WERI-Rb-1 (cell line): ENCODE measurements around the gene CCDC82.

ENCODE experiments used
- DNase-seq: peaks from one replicate; pipeline ENCODE4 v3.0.0-alpha.2; 2020
- H3K27ac ChIP-seq: fragments of 250-450 bp; sonication (Bioruptor Pico); 2 replicates; pipeline ENCODE4 v1.5.1; 2020; ENCODE audit warnings: mild to moderate bottlenecking, moderate library complexity
- H3K27me3 ChIP-seq: fragments of 250-450 bp; sonication (Bioruptor Pico); 2 replicates; pipeline ENCODE4 v1.5.1; 2021; ENCODE audit warnings: mild to moderate bottlenecking, low read depth, moderate library complexity; ENCODE audit not compliant: insufficient read depth, severe bottlenecking
- H3K36me3 ChIP-seq: fragments of 250-450 bp; sonication (Bioruptor Pico); 2 replicates; pipeline ENCODE4 v1.5.1; 2020; ENCODE audit warnings: mild to moderate bottlenecking, moderate library complexity
- H3K4me3 ChIP-seq: 2 replicates; pipeline ENCODE4 v1.5.1; 2011; ENCODE audit warnings: low read depth, mild to moderate bottlenecking, control low read depth, low read length
- H3K9me3 ChIP-seq: fragments of 250-450 bp; sonication (Bioruptor Pico); 2 replicates; pipeline ENCODE4 v1.5.1; 2021; ENCODE audit warnings: mild to moderate bottlenecking, moderate library complexity; ENCODE audit not compliant: severe bottlenecking
- CTCF ChIP-seq: IDR thresholded peaks from 2 replicates; pipeline ENCODE4 v1.5.1; 2011; ENCODE audit warnings: low read depth, mild to moderate bottlenecking, control low read depth, inconsistent platforms, low read length

The CCDC82 gene

GRCh38 chr11:96313163-96313562, 76.5 kb downstream of the CCDC82 start:
- Histone ChIP-seq H3K4me3 (no peak overlapping the region), H3K36me3 (peaks cover 12% of the 10 kb centered on the region; the same call in 1 of the 2 replicates), H3K9me3 (no peaks in the 10 kb centered on the region), H3K27ac (no peak overlapping the region), H3K27me3 (no peaks in the 10 kb centered on the region)
- DNase-seq: no peak
- TF ChIP-seq CTCF: no peak

GRCh38 chr11:96311120-96311568, 78.6 kb downstream of the CCDC82 start:
- Histone ChIP-seq H3K27me3 (no peaks in the 10 kb centered on the region), H3K36me3 (peaks cover 4% of the 10 kb centered on the region; the same call in 1 of the 2 replicates), H3K4me3 (no peak overlapping the region), H3K9me3 (no peaks in the 10 kb centered on the region), H3K27ac (no peak overlapping the region)
- no peak for TF ChIP-seq CTCF
- no peak for DNase-seq

GRCh38 chr11:96310236-96310635, 79.5 kb downstream of the CCDC82 start:
- peaks cover 4% of the 10 kb centered on the region; the same call in 1 of the 2 replicates for H3K36me3 ChIP-seq
- DNase-seq: no peak
- H3K27ac ChIP-seq: no peak overlapping the region
- no peak for TF ChIP-seq CTCF
- no peaks in the 10 kb centered on the region for H3K9me3 ChIP-seq
- no peaks in the 10 kb centered on the region for H3K27me3 ChIP-seq
- H3K4me3 ChIP-seq: no peak overlapping the region

- Histone ChIP-seq H3K4me3 (no peak overlapping the region), H3K9me3 (no peaks in the 10 kb centered on the region), H3K27ac (no peak overlapping the region), H3K27me3 (no peaks in the 10 kb centered on the region), H3K36me3 (peaks cover 4% of the 10 kb centered on the region; the same call in 1 of the 2 replicates)
- no peak for TF ChIP-seq CTCF
- no peak for DNase-seq
Measured at GRCh38 chr11:96309643-96310017, 80.1 kb downstream of the CCDC82 start.

- H3K9me3 ChIP-seq: no peaks in the 10 kb centered on the region
- no peak for DNase-seq
- H3K36me3 ChIP-seq: peaks cover 4% of the 10 kb centered on the region; the same call in 1 of the 2 replicates
- no peaks in the 10 kb centered on the region for H3K27me3 ChIP-seq
- H3K27ac ChIP-seq: no peak overlapping the region
- no peak overlapping the region for H3K4me3 ChIP-seq
- no peak for TF ChIP-seq CTCF
Measured at GRCh38 chr11:96309016-96309642, 80.6 kb downstream of the CCDC82 start.

GRCh38 chr11:96307776-96308140, 82.0 kb downstream of the CCDC82 start:
- no peak for DNase-seq
- Histone ChIP-seq H3K4me3 (no peak overlapping the region), H3K36me3 (peaks cover 2% of the 10 kb centered on the region; the same call in 1 of the 2 replicates), H3K27me3 (no peaks in the 10 kb centered on the region), H3K9me3 (no peaks in the 10 kb centered on the region), H3K27ac (no peak overlapping the region)
- TF ChIP-seq CTCF: no peak
